GM23338 (cell line): ENCODE results near the gene XYLB. TPM values are rescaled to one million over a fixed set of nuclear protein-coding genes. Genes with fewer than 3 reads are reported as not detected.
"Not testable (repeated sequence)": the region's sequence is repeated elsewhere in the genome, so short reads cannot be mapped to it uniquely, and the experiment has no call there.

Experiments used
- ATAC-seq: fragments of 200-7000 bp; cut with Tn5 transposase; 3 replicates; pipeline ENCODE4 v1.9.1; 2020
- DNase-seq: peaks from one replicate; pipeline ENCODE4 v3.0.0-alpha.2; 2015; ENCODE audit warnings: low spot score
- H2AFZ ChIP-seq: fragments of 200-600 bp; sonication (generic); 2 replicates; pipeline ENCODE4 v1.8.0; 2016; ENCODE audit warnings: antibody characterized with exemption, mild to moderate bottlenecking, moderate library complexity
- H3F3A ChIP-seq: fragments of 200-600 bp; sonication (generic); replicated peaks from 2 replicates; pipeline ENCODE4 v1.8.0; 2017; ENCODE audit warnings: antibody characterized with exemption, mixed run types, low read depth
- H3K27ac ChIP-seq: fragments of 200-600 bp; sonication (generic); 2 replicates; pipeline ENCODE4 v1.6.1; 2016; ENCODE audit warnings: low read depth
- H3K27me3 ChIP-seq: fragments of 200-600 bp; sonication (generic); 2 replicates; pipeline ENCODE4 v1.8.0; 2016; ENCODE audit warnings: mild to moderate bottlenecking, mixed run types, moderate library complexity; ENCODE audit not compliant: insufficient read depth
- H3K36me3 ChIP-seq: fragments of 200-600 bp; sonication (generic); 2 replicates; pipeline ENCODE4 v1.8.0; 2016; ENCODE audit warnings: mild to moderate bottlenecking; ENCODE audit not compliant: insufficient read depth
- H3K4me1 ChIP-seq: fragments of 200-600 bp; sonication (generic); 2 replicates; pipeline ENCODE4 v1.8.0; 2016; ENCODE audit warnings: mild to moderate bottlenecking, moderate library complexity; ENCODE audit not compliant: insufficient read depth
- H3K4me2 ChIP-seq: fragments of 200-600 bp; sonication (generic); 2 replicates; pipeline ENCODE4 v1.7.1; 2017; ENCODE audit warnings: mixed run types
- H3K4me3 ChIP-seq: fragments of 200-600 bp; sonication (generic); 2 replicates; pipeline ENCODE4 v1.6.1; 2016; ENCODE audit warnings: mixed run types
- H3K79me2 ChIP-seq: fragments of 200-600 bp; sonication (generic); replicated peaks from 2 replicates; pipeline ENCODE4 v1.8.0; 2017; ENCODE audit warnings: mild to moderate bottlenecking; ENCODE audit not compliant: insufficient read depth
- H3K9me2 ChIP-seq: fragments of 200-600 bp; sonication (generic); 2 replicates; pipeline ENCODE4 v1.8.0; 2017; ENCODE audit not compliant: insufficient read depth
- H4K20me1 ChIP-seq: fragments of 200-600 bp; sonication (generic); replicated peaks from 2 replicates; pipeline ENCODE4 v1.8.0; 2017; ENCODE audit warnings: mild to moderate bottlenecking; ENCODE audit not compliant: insufficient read depth
- H3K27ac Mint-ChIP-seq: 2 replicates; pipeline ENCODE4 v1.8.0; 2020; ENCODE audit warnings: inconsistent platforms, mild to moderate bottlenecking, moderate library complexity, mixed read lengths
- H3K27me3 Mint-ChIP-seq: 3 replicates; pipeline ENCODE4 v1.8.0; 2022; ENCODE audit warnings: low read depth, mild to moderate bottlenecking, moderate library complexity, mixed read lengths, inconsistent platforms; ENCODE audit not compliant: insufficient read depth, poor library complexity
- H3K36me3 Mint-ChIP-seq: 3 replicates; pipeline ENCODE4 v1.8.0; 2021; ENCODE audit warnings: low read depth, mild to moderate bottlenecking, inconsistent platforms, moderate library complexity, mixed read lengths
- H3K4me1 Mint-ChIP-seq: 3 replicates; pipeline ENCODE4 v1.8.0; 2020; ENCODE audit warnings: mild to moderate bottlenecking, inconsistent platforms, mixed read lengths
- H3K4me3 Mint-ChIP-seq: 3 replicates; pipeline ENCODE4 v1.8.0; 2021; ENCODE audit warnings: moderate library complexity, mild to moderate bottlenecking, inconsistent platforms, mixed read lengths
- H3K9me3 Mint-ChIP-seq: 3 replicates; pipeline ENCODE4 v1.8.0; 2020; ENCODE audit warnings: moderate library complexity, mild to moderate bottlenecking, inconsistent platforms, mixed read lengths
- CREB1 ChIP-seq: fragments of 250-450 bp; sonication (Bioruptor Pico); IDR thresholded peaks from 2 replicates; pipeline ENCODE4 v1.5.0; 2020; ENCODE audit warnings: low read depth, mild to moderate bottlenecking, moderate library complexity
- CTCF ChIP-seq, 2 experiments: fragments of 200-600 bp in 1 of 2; sonication (generic) in 1 of 2; conservative IDR thresholded peaks; 2 replicates each; pipeline versions ENCODE4 v1.5.1 to v1.6.1; 2016 to 2017; ENCODE audit warnings: antibody characterized with exemption in 2 of 2, low read depth in 2 of 2, mild to moderate bottlenecking in 2 of 2, moderate library complexity in 1 of 2
- ETS1 ChIP-seq: IDR thresholded peaks from 2 replicates; pipeline ENCODE4 v1.6.1; 2016; ENCODE audit warnings: antibody characterized with exemption
- JUNB ChIP-seq: IDR thresholded peaks from one replicate; pipeline ENCODE4 v1.6.1; 2016; ENCODE audit warnings: antibody characterized with exemption; ENCODE audit not compliant: unreplicated experiment
- NANOG ChIP-seq: IDR thresholded peaks from 2 replicates; pipeline ENCODE4 v1.6.1; 2016; ENCODE audit warnings: antibody characterized with exemption, borderline replicate concordance
- POLR2AphosphoS5 ChIP-seq: IDR thresholded peaks from 2 replicates; pipeline ENCODE4 v1.6.1; 2016; ENCODE audit warnings: antibody characterized with exemption, low read depth
- REST ChIP-seq: IDR thresholded peaks from one replicate; pipeline ENCODE4 v1.6.1; 2018; ENCODE audit warnings: antibody characterized with exemption; ENCODE audit not compliant: unreplicated experiment
- STAT1 ChIP-seq: IDR thresholded peaks from one replicate; pipeline ENCODE4 v1.6.1; 2016; ENCODE audit warnings: antibody characterized with exemption; ENCODE audit not compliant: unreplicated experiment
- ZNF114 ChIP-seq: fragments of 250-450 bp; sonication (Bioruptor Pico); IDR thresholded peaks from 2 replicates; pipeline ENCODE4 v1.5.0; 2020; ENCODE audit warnings: mild to moderate bottlenecking, moderate library complexity
- ZNF331 ChIP-seq: fragments of 250-450 bp; sonication (Bioruptor Pico); IDR thresholded peaks from 2 replicates; pipeline ENCODE4 v1.5.0; 2020; ENCODE audit warnings: low read depth, mild to moderate bottlenecking, moderate library complexity
- polyA plus RNA-seq: library from polyadenylated mRNA; unstranded; fragments of >200 nt; fragmentation: Nextera tagmentation; extraction: Ambion mirVana; gene quantifications from 2 replicates; pipeline ENCODE4 v1.2.1, GENCODE V29; 2016
- total RNA-seq: library from RNA; depleted of rRNA; stranded (reverse); fragments of >200 nt; shearing (Covaris generic); gene quantifications from 2 replicates; pipeline ENCODE4 v1.2.3, GENCODE V29; 2014
- TF ChIP-seq, protein P1 (sequence below): fragments of 250-450 bp; sonication (Bioruptor Pico); IDR thresholded peaks from 2 replicates; pipeline ENCODE4 v1.5.0; 2020; ENCODE audit warnings: mild to moderate bottlenecking, moderate library complexity

The XYLB gene
- total and polyA plus RNA-seq, 2 experiments from 2014 or later = 1.6 to 3.3 TPM

DNA sequence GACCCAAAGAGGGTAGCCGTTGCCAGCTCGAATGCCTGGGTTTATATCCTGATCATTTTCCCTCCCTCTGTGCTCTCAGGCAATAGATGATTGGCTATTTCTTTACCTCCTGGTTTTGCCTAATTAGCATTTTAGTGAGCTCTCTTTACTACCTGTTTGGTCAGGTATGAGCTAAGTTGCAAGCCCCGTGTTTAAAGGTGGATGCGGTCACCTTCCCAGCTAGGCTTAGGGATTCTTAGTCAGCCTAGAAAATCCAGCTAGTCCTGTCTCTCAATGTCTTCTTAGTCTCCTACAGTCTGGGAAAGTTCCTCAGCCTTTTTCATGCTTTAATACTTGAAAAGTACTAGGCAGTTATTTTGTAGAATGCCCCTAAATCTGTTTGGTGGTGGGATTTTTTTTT, 49.5 kb upstream of the XYLB start:
- H3K36me3 ChIP-seq, H3F3A ChIP-seq, H3K27ac Mint-ChIP-seq, H3K4me1 ChIP-seq, H3K4me1 Mint-ChIP-seq, H3K4me2 ChIP-seq, H3K9me2 ChIP-seq, ATAC-seq, H3K9me3 Mint-ChIP-seq, DNase-seq, H4K20me1 ChIP-seq, H3K4me3 ChIP-seq, H3K27me3 ChIP-seq, H3K4me3 Mint-ChIP-seq, H3K36me3 Mint-ChIP-seq, H3K27ac ChIP-seq, H3K27me3 Mint-ChIP-seq, H3K79me2 ChIP-seq, H2AFZ ChIP-seq: not testable (repeated sequence)

DNA sequence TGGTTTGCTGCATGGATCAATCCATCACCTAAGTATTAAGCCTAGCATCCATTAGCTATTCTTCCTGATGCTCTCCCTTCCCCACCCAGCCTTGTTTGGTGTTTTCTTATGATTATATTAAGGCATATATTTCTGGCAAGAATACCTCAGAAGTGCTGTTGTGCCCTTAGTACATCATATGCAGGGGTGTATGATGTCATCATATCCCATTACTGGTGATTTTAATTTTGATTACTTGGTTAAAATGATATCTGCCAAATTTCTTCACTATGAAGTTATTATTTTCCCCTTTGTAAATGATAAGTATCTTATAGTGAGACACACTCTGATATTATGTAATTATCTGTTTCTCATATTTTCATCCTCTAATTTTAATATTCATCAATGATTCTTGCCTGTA, 49.0 kb upstream of the XYLB start:
- Histone ChIP-seq H3K27me3 (no peaks in the 10 kb centered on the region), H3F3A (no peaks in the 10 kb centered on the region), H4K20me1 (no peaks in the 10 kb centered on the region), H3K9me2 (peaks cover 3% of the 10 kb centered on the region; the same call in 1 of the 2 replicates), H3K27ac (no peak overlapping the region), H3K4me1 (no peaks in the 10 kb centered on the region), H3K79me2 (no peaks in the 10 kb centered on the region), H3K36me3 (no peaks in the 10 kb centered on the region), H2AFZ (no peak overlapping the region), H3K4me2 (no peak overlapping the region), H3K4me3 (no peak overlapping the region)
- Mint-ChIP-seq H3K9me3 (no peaks in the 10 kb centered on the region), H3K4me1 (peaks cover 3% of the 10 kb centered on the region; the same call in 2 of the 3 replicates), H3K27me3 (peaks cover 4% of the 10 kb centered on the region), H3K4me3 (no peak overlapping the region), H3K36me3 (no peaks in the 10 kb centered on the region), H3K27ac (no peak overlapping the region)
- DNase-seq (no peak), ATAC-seq (no peak)
- TF ChIP-seq CREB1 (no peak), CTCF (conservative IDR thresholded peaks at IDR 0.05; ENCODE audit: low read depth in 2 of 2) (no peak), JUNB (no peak), ZNF331 (CRISPR knock-in tag) (no peak), STAT1 (no peak), POLR2AphosphoS5 (no peak), REST (no peak), ZNF114 (no peak), ETS1 (no peak), NANOG (no peak)
- TF ChIP-seq, protein P1, sequence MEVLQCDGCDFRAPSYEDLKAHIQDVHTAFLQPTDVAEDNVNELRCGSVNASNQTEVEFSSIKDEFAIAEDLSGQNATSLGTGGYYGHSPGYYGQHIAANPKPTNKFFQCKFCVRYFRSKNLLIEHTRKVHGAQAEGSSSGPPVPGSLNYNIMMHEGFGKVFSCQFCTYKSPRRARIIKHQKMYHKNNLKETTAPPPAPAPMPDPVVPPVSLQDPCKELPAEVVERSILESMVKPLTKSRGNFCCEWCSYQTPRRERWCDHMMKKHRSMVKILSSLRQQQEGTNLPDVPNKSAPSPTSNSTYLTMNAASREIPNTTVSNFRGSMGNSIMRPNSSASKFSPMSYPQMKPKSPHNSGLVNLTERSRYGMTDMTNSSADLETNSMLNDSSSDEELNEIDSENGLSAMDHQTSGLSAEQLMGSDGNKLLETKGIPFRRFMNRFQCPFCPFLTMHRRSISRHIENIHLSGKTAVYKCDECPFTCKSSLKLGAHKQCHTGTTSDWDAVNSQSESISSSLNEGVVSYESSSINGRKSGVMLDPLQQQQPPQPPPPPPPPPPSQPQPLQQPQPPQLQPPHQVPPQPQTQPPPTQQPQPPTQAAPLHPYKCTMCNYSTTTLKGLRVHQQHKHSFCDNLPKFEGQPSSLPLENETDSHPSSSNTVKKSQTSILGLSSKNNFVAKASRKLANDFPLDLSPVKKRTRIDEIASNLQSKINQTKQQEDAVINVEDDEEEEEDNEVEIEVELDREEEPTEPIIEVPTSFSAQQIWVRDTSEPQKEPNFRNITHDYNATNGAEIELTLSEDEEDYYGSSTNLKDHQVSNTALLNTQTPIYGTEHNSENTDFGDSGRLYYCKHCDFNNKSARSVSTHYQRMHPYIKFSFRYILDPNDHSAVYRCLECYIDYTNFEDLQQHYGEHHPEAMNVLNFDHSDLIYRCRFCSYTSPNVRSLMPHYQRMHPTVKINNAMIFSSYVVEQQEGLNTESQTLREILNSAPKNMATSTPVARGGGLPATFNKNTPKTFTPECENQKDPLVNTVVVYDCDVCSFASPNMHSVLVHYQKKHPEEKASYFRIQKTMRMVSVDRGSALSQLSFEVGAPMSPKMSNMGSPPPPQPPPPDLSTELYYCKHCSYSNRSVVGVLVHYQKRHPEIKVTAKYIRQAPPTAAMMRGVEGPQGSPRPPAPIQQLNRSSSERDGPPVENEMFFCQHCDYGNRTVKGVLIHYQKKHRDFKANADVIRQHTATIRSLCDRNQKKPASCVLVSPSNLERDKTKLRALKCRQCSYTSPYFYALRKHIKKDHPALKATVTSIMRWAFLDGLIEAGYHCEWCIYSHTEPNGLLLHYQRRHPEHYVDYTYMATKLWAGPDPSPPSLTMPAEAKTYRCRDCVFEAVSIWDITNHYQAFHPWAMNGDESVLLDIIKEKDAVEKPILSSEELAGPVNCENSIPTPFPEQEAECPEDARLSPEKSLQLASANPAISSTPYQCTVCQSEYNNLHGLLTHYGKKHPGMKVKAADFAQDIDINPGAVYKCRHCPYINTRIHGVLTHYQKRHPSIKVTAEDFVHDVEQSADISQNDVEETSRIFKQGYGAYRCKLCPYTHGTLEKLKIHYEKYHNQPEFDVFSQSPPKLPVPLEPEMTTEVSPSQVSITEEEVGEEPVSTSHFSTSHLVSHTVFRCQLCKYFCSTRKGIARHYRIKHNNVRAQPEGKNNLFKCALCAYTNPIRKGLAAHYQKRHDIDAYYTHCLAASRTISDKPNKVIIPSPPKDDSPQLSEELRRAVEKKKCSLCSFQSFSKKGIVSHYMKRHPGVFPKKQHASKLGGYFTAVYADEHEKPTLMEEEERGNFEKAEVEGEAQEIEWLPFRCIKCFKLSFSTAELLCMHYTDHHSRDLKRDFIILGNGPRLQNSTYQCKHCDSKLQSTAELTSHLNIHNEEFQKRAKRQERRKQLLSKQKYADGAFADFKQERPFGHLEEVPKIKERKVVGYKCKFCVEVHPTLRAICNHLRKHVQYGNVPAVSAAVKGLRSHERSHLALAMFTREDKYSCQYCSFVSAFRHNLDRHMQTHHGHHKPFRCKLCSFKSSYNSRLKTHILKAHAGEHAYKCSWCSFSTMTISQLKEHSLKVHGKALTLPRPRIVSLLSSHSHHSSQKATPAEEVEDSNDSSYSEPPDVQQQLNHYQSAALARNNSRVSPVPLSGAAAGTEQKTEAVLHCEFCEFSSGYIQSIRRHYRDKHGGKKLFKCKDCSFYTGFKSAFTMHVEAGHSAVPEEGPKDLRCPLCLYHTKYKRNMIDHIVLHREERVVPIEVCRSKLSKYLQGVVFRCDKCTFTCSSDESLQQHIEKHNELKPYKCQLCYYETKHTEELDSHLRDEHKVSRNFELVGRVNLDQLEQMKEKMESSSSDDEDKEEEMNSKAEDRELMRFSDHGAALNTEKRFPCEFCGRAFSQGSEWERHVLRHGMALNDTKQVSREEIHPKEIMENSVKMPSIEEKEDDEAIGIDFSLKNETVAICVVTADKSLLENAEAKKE = no peak
